Heart left ventricle (tissue), 16 donors: Measurements from ENCODE around the gene SLC6A9. TPM values are rescaled to one million over a fixed set of nuclear protein-coding genes. Genes with fewer than 3 reads are reported as not detected.

ENCODE experiments used
- ATAC-seq, 4 donors: fragments of 200-7000 bp; cut with Tn5 transposase; one replicate each; pipeline ENCODE4 v1.9.1; 2020 to 2022; ENCODE audit warnings: moderate library complexity in 4 of 4, mild to moderate bottlenecking in 3 of 4, moderate number of reproducible peaks in 1 of 4
- DNase-seq, 5 donors: peaks; one replicate each; pipeline ENCODE4 v3.0.0-alpha.2; 2020
- H3K27ac ChIP-seq, 12 donors: fragments of 200-600 bp; sonication (generic) in 4 of 12; one replicate each; pipeline versions ENCODE4 v1.5.0 to v1.8.0; 2016 to 2022; ENCODE audit warnings: mild to moderate bottlenecking in 2 of 12
- H3K27me3 ChIP-seq, 9 donors: fragments of 200-600 bp; sonication (generic) in 2 of 9; one replicate each; pipeline versions ENCODE4 v1.5.1 to v1.8.0; 2016 to 2022; ENCODE audit warnings: mild to moderate bottlenecking in 3 of 9
- H3K36me3 ChIP-seq, 9 donors: fragments of 200-600 bp; sonication (generic) in 2 of 9; one replicate each; pipeline versions ENCODE4 v1.5.0 to v1.8.0; 2018 to 2022; ENCODE audit warnings: mild to moderate bottlenecking in 2 of 9
- H3K4me1 ChIP-seq, 12 donors: fragments of 200-600 bp; sonication (generic) in 4 of 12; one replicate each; pipeline versions ENCODE4 v1.5.0 to v1.8.0; 2016 to 2022; ENCODE audit warnings: mild to moderate bottlenecking in 3 of 12
- H3K4me3 ChIP-seq, 12 donors: fragments of 200-600 bp; sonication (generic) in 4 of 12; one replicate each; pipeline versions ENCODE4 v1.5.0 to v1.8.0; 2017 to 2022; ENCODE audit warnings: mild to moderate bottlenecking in 9 of 12, moderate library complexity in 4 of 12
- H3K9me3 ChIP-seq, 12 donors: fragments of 200-600 bp; sonication (generic) in 4 of 12; one replicate each; pipeline versions ENCODE4 v1.5.0 to v1.8.0; 2016 to 2022; ENCODE audit warnings: mild to moderate bottlenecking in 1 of 12
- CTCF ChIP-seq, 12 donors: fragments of 200-600 bp; sonication (generic) in 4 of 12; IDR thresholded peaks; one replicate each; pipeline versions ENCODE4 v1.5.0 to v1.8.0; 2018 to 2022; ENCODE audit warnings: antibody characterized with exemption in 12 of 12, mild to moderate bottlenecking in 5 of 12
- POLR2A ChIP-seq, 2 donors: fragments of 450-650 bp; IDR thresholded peaks; one replicate each; pipeline ENCODE4 v1.6.1; 2017; ENCODE audit warnings: antibody characterized with exemption in 2 of 2, mild to moderate bottlenecking in 2 of 2, moderate library complexity in 2 of 2
- whole genome bisulfite sequencing, 4 donors: extraction: QIAGEN DNeasy Blood & Tissue Kit in 2 of 4; methylation state at CpG; one replicate each; pipeline versions ENCODE4 v1.1.5 to v1.1.7; 2013 to 2018; 5-methylcytosine and 5-hydroxymethylcytosine counted together
- intact Hi-C, 10 donors: fragments of 100-400 bp; cut with DNase I; formaldehyde crosslinking; loops; one replicate each; pipeline versions ENCODE4 v1.11.1 to v1.14.2; 2022
- polyA plus RNA-seq, 2 donors: library from polyadenylated mRNA; stranded (reverse); fragments of 200-250 nt; gene quantifications; one replicate each; pipeline ENCODE4 v1.2.3, GENCODE V29; 2013
- total RNA-seq, 9 donors: library from RNA; depleted of rRNA in 2 of 9; stranded (reverse); fragments of >200 nt in 2 of 9; fragmentation: NEBNext Ultra II Directional in 3 of 9; extraction: Animal tissue kit (Norgen Biotek cat#: 25700) in 3 of 9; gene quantifications; one replicate each; pipeline versions ENCODE4 v1.1.0 to v1.2.4, GENCODE V29; 2016 to 2023
- donor health status: ischemic (EF 13 %, LVEDD 7.1; RV severe dilation, severe dysfunction).
- donor health status: healthy with polysubstance abuse.
- donor health status: DM: no; HTN: yes; CAD: no.
- donor health status: DM: no; HTN: no; CAD: no.
- donor health status: ischemic (EF 25% LVEDD 6.9; RV normal size, moderate dysfunction).
- donor health status: ischemic (EF 25% LVEDD 5.7; RV mildly dilated, moderate dysfunction).
- donor health status: healthy.
- donor health status: DM: yes; HTN: yes; CAD: no.
- donor health status: ischemic (EF 35%, LVEDD 5.7; RV mildly dilated, moderate dysfunction).
- donor health status: nonischemic (EF 11% LVEDD 7.7; RV severe dilation, severe dysfunction).
- donor health status: DM: yes; HTN: yes; CAD: no.
- donor health status: PGD.
- donor health status: ischemic (EF 29% LVEDD 5.4; RV normal size, mild dysfunction).
- donor health status: nonischemic (EF 23%, LVEDD 6.1; RV moderate dilation, normal function).

SLC6A9 gene
- total and polyA plus RNA-seq, 11 donors, result 0.61 to 2.4 (median 1.1) TPM

GRCh38 chr1:43947061-43947873 is 84.0 kb downstream of the SLC6A9 start:
- no peaks in the 10 kb centered on the region for H3K27me3 ChIP-seq
- TF ChIP-seq CTCF (IDR thresholded peaks at IDR 0.05) (no peak), POLR2A (IDR thresholded peaks at IDR 0.05) (no peak)
- no peaks in the 10 kb centered on the region for H3K9me3 ChIP-seq
- peaks cover 6 to 64% (median 51%) of the 10 kb centered on the region in 12 donors for H3K4me1 ChIP-seq
- peaks cover 0 to 24% (median 9%) of the 10 kb centered on the region in 9 donors for H3K36me3 ChIP-seq
- H3K27ac ChIP-seq, result peak overlapping the region; percentile 89 to 99 (median 97)
- peak overlapping the region; percentile 48 to 83 (median 71) for H3K4me3 ChIP-seq
- intact Hi-C loops, result loop anchor here in 3 of 10 donors (1.0 to 5.0 kb wide), 3 partner anchors 12 to 240 kb away; partner anchors contain the start of genes ATP6V0B (in 2 of the 3) and ST3GAL3 (in 1 of the 3)
- DNase-seq (peak in 4 of 5 donors; percentile 68 to 72 (median 70)), ATAC-seq (peak; percentile 37 to 68 (median 50))
- 1 to 3% (median 3%) methylated on average over 21 to 27 of the region's 27 CpGs for WGBS, 4 donors

Other genes starting within 250 kb of the SLC6A9 start
- 1 to 10 TPM in 1 of 9 donors, under 1 TPM in 2, not detected in 6; 0.14 to 1.3 (median 0.37) TPM for gene ARTN, start 97.7 kb downstream of the SLC6A9 start, total RNA-seq
- gene ARTN, start 97.7 kb downstream of the SLC6A9 start, polyA plus RNA-seq, result under 1 TPM; 0.07 to 0.23 TPM
- gene IPO13, start 84.5 kb downstream of the SLC6A9 start, total RNA-seq, result 10 to 100 TPM; 51.4 to 71.0 (median 56.7) TPM
- 10 to 100 TPM; 29.9 to 46.9 TPM for gene IPO13, start 84.5 kb downstream of the SLC6A9 start, polyA plus RNA-seq
- 10 to 100 TPM; 13.2 to 36.7 (median 14.7) TPM for gene DPH2, start 61.5 kb downstream of the SLC6A9 start, total RNA-seq
- 10 to 100 TPM in 1 of 2 donors, 1 to 10 TPM in 1; 8.0 to 65.6 TPM for gene DPH2, start 61.5 kb downstream of the SLC6A9 start, polyA plus RNA-seq
- 100 to 1,000 TPM in 3 of 9 donors, 10 to 100 TPM in 6; 71.4 to 140 (median 93.2) TPM for gene ATP6V0B, start 56.5 kb downstream of the SLC6A9 start, total RNA-seq
- gene ATP6V0B, start 56.5 kb downstream of the SLC6A9 start, polyA plus RNA-seq, result 100 to 1,000 TPM in 1 of 2 donors, 10 to 100 TPM in 1; 84.7 to 235 TPM
- 10 to 100 TPM; 26.8 to 65.0 (median 40.2) TPM for gene B4GALT2, start 52.3 kb downstream of the SLC6A9 start, total RNA-seq
- gene B4GALT2, start 52.3 kb downstream of the SLC6A9 start, polyA plus RNA-seq, result 10 to 100 TPM; 29.2 to 65.7 TPM
- 1 to 10 TPM in 7 of 9 donors, under 1 TPM in 2; 0.67 to 3.4 (median 1.3) TPM for gene CCDC24, start 39.9 kb downstream of the SLC6A9 start, total RNA-seq
- gene CCDC24, start 39.9 kb downstream of the SLC6A9 start, polyA plus RNA-seq, result 1 to 10 TPM in 1 of 2 donors, under 1 TPM in 1; 0.90 to 1.2 TPM
- not detected for gene KLF17, start 87.4 kb upstream of the SLC6A9 start, total RNA-seq
- not detected for gene KLF17, start 87.4 kb upstream of the SLC6A9 start, polyA plus RNA-seq
- not detected for gene KLF18, start 110.2 kb upstream of the SLC6A9 start, total RNA-seq
- not detected for gene KLF18, start 110.2 kb upstream of the SLC6A9 start, polyA plus RNA-seq
- 10 to 100 TPM; 23.5 to 35.5 (median 27.7) TPM for gene DMAP1, start 182.0 kb upstream of the SLC6A9 start, total RNA-seq
- gene DMAP1, start 182.0 kb upstream of the SLC6A9 start, polyA plus RNA-seq, result 10 to 100 TPM; 30.5 to 31.9 TPM